ENCODE results near the gene SHC4. TPM values are rescaled to one million over a fixed set of nuclear protein-coding genes. Genes with fewer than 3 reads are reported as not detected.
A peak's percentile ranks its signal among the peaks of the same experiment; 100 is the strongest.

SHC4 gene
- total and polyA plus RNA-seq, 9 of the 15 experiments (the other 6 are each of a cell fraction or from before 2014, with no cell fraction given), result 0.43 to 1.2 (median 0.67) TPM

GRCh38 chr15:48858401-48858800 lies 105.3 kb downstream of the SHC4 start (continued):
- TF ChIP-seq PATZ1 (CRISPR knock-in tag; IDR thresholded peaks at IDR 0.05; ENCODE audit: borderline replicate concordance) (no peak), XRCC5 (IDR thresholded peaks at IDR 0.05; ENCODE audit: low read depth, low read length) (no peak), ZNF583 (CRISPR knock-in tag; IDR thresholded peaks at IDR 0.05) (no peak), NELFE (IDR thresholded peaks at IDR 0.05; ENCODE audit: insufficient read depth, insufficient read length) (no peak), ZHX1 (conservative IDR thresholded peaks at IDR 0.05; ENCODE audit: low read length) (no peak), CEBPB (tag; IDR thresholded peaks at IDR 0.05) (no peak), HEY1 (CRISPR knock-in tag; IDR thresholded peaks at IDR 0.05; ENCODE audit: borderline replicate concordance) (no peak), HMGXB4 (CRISPR knock-in tag; IDR thresholded peaks at IDR 0.05) (no peak), ZNF764 (CRISPR knock-in tag; IDR thresholded peaks at IDR 0.05; ENCODE audit: low read depth) (no peak), MXD1 (CRISPR knock-in tag; IDR thresholded peaks at IDR 0.05; ENCODE audit: borderline replicate concordance, poor library complexity, severe bottlenecking) (no peak), ZKSCAN3 (CRISPR knock-in tag; IDR thresholded peaks at IDR 0.05) (no peak), CHD1 (IDR thresholded peaks at IDR 0.05; ENCODE audit: low read length) (no peak), IFI16 (CRISPR knock-in tag; IDR thresholded peaks at IDR 0.05) (no peak), ZSCAN32 (CRISPR knock-in tag; IDR thresholded peaks at IDR 0.05) (no peak), PBX2 (CRISPR knock-in tag; IDR thresholded peaks at IDR 0.05; ENCODE audit: low read depth) (no peak), PBX2 (tag; conservative IDR thresholded peaks at IDR 0.05; ENCODE audit: low read depth) (peak; percentile 74), L3MBTL2 (IDR thresholded peaks at IDR 0.05) (peak; percentile 50; the same call in 1 of the 2 replicates), GTF2F1 (IDR thresholded peaks at IDR 0.05; ENCODE audit: low read depth, low read length) (no peak), KDM5B (IDR thresholded peaks at IDR 0.05; ENCODE audit: insufficient replicate concordance, low read depth, low read length) (no peak), KDM2B (CRISPR knock-in tag; IDR thresholded peaks at IDR 0.05) (no peak)

Data from K562 (cell line).